Left ventricle myocardium superior (tissue), 1 donor: ENCODE results near the gene ANXA1. TPM values are rescaled to one million over a fixed set of nuclear protein-coding genes. Genes with fewer than 3 reads are reported as not detected.

Experiments used
- ATAC-seq: fragments of 200-7000 bp; cut with Tn5 transposase; one replicate; pipeline ENCODE4 v1.9.1; 2020; ENCODE audit warnings: mild to moderate bottlenecking, moderate library complexity
- DNase-seq: peaks from one replicate; pipeline ENCODE4 v3.0.0-alpha.2; 2020
- intact Hi-C: fragments of 100-400 bp; cut with micrococcal nuclease; formaldehyde crosslinking; loops from one replicate; pipeline ENCODE4 v1.11.0; 2022
- total RNA-seq: library from RNA; stranded (reverse); fragmentation: NEBNext Ultra II Directional; extraction: Animal tissue kit (Norgen Biotek cat#: 25700); gene quantifications from one replicate; pipeline ENCODE4 v1.2.1, GENCODE V29; 2021
- donor health status: DM: no; HTN: yes; CAD: no; lungs with severe emphysema.

Gene ANXA1
- total RNA-seq, 1 donor from 2014 or later, result 52.1 TPM

GRCh38 chr9:73194284-73194683, 42.6 kb downstream of the ANXA1 start:
- ATAC-seq (no peak), DNase-seq (no peak)
- intact Hi-C loops, result no loop called here

DNA sequence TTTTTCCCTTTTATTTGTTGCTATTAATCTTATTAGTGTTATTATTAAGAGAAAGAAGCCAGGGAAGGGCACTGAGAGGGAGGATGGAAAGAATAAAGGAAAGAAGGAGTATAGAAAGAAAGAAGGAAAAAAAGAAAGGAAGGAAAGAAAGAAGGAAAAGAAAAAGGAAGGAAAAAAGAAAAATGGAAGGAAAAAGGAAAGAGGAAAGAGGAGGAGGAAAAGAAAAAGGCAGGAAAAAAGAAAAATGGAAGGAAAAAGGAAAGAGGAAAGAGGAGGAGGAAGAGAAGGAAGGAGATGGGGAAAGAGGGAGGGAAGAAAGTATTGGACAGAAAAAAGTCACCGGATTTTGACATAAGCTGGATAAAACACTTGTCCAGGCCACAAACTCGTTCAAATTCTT, 47.8 kb downstream of the ANXA1 start:
- DNase-seq (no peak), ATAC-seq (no peak)
- intact Hi-C loops, result loop anchor here (5.0 kb wide), 1 partner anchor 368 kb away; no protein-coding TSS in a partner anchor

GRCh38 chr9:73199886-73200285, 48.2 kb downstream of the ANXA1 start:
- no peak for ATAC-seq
- intact Hi-C loops, result loop anchor here (5.0 kb wide), 1 partner anchor 367 kb away; no protein-coding TSS in a partner anchor
- no peak for DNase-seq

DNA sequence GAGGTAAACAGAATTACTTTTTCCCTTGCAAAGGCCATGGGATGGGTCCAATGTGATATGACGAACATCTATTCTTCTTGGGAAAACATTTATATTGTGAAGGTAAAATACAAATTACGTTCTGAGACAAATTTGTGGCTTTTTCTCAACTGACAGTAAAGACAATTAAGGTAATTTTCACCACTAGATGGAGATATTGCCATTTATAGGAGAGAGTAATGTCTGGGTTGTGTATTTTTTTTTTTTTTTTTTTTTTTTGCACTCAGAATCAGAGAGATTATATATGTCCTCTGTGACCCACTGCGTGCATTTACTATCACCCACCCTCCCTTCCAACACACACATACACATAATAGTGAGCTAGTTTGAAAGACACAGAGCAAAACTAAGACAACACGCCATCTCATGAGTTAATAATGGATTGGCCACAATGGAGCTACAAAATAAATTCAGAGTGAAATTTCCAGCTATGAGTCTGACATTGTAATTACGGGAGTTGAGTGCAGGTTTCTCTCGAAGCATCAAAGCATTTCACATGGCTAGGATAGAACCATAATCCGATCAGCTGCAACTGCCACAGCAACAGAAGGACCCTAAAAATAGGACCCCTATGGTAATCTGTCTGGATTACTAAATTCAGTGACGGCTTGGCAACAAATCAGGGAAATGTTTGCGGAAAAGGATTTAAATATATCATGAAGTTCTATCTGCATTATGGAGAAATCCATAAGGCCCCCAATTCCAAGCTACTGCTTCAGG, 49.2 kb downstream of the ANXA1 start:
- DNase-seq, result no peak
- ATAC-seq, result no peak
- intact Hi-C loops, result no loop called here

DNA sequence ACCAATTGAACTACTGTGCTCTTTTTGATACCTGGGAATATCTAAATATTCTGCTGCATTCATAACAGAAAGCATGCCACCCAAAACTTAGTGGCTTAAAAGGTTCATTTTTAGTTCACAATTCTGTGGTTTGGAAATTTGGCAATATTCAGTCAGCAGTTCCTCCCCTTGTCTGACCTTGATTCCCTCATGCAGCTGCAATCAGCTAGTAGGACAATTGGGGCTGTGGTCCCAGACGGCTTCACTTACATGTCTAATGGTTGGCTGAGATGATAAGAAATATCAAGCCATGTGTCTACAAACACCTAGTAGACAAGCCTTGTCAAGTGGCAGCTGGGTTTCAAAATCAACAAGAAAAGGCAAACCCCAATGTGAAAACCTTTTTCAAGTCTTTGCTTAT, 51.3 kb downstream of the ANXA1 start:
- DNase-seq (no peak), ATAC-seq (no peak)
- intact Hi-C loops, result no loop called here

DNA sequence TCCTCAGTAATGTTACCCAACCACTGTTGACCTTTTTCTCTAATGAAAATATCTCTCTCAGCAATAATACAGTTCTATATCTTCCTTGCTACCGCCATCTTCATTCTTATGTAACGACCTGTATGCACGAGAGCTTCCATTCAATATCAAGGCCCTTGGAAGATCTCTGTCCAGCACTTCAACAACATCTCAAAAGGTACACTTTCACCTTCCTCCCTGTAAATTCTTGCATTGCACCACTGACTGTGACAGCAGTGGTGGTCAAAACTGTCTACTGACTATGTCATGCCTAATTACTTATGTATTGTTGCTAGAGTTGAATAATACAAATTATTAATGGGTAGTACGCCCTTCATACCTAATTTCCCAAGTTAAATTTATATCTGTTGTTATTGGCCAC, 53.3 kb downstream of the ANXA1 start:
- ATAC-seq (no peak), DNase-seq (no peak)
- intact Hi-C loops, result no loop called here

- ATAC-seq (no peak), DNase-seq (no peak)
- intact Hi-C loops, result no loop called here
Observed at GRCh38 chr9:73206851-73207250, 55.2 kb downstream of the ANXA1 start.

GRCh38 chr9:73210886-73211666, 59.4 kb downstream of the ANXA1 start:
- intact Hi-C loops, result no loop called here
- no peak for DNase-seq
- no peak for ATAC-seq

DNA sequence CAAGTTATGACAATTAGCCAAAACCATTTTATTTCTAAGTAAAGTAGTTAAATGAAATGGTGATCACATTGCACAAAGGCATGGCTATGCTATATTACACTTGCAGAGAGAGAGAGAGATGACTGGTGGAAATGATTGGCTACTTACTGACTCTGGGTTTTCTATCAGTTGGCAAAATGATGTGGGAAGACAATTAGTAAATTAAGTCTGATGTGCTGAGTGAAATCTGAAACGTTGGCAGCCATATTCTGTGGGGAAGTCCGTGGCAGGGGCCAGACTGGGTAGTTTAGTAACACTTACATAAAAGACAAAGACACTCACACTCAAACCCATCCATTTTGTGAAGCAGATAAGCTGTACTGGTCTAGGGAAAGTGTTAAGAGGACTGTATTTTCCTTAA, 61.6 kb downstream of the ANXA1 start:
- ATAC-seq, result no peak
- no peak for DNase-seq
- intact Hi-C loops, result no loop called here

GRCh38 chr9:73215249-73215648, 63.6 kb downstream of the ANXA1 start:
- intact Hi-C loops, result no loop called here
- ATAC-seq, result no peak

GRCh38 chr9:73216100-73216499, 64.4 kb downstream of the ANXA1 start:
- ATAC-seq (no peak), DNase-seq (no peak)
- intact Hi-C loops, result no loop called here

More at GRCh38 chr9:73215249-73215648, 63.6 kb downstream of the ANXA1 start:
- no peak for DNase-seq

Other genes with a start within 250 kb of the ANXA1 start
- 23.3 TPM for gene ALDH1A1, start 198.8 kb upstream of the ANXA1 start, total RNA-seq